GM19468 (cell line): ENCODE data around the gene ELP1.
"Not testable (repeated sequence)": the region's sequence is repeated elsewhere in the genome, so short reads cannot be mapped to it uniquely, and the experiment has no call there.

ENCODE experiments used
- ATAC-seq: cut with Tn5 transposase; IDR thresholded peaks from one replicate; pipeline ENCODE4 v1.9.1; 2021; ENCODE audit warnings: mild to moderate bottlenecking, moderate library complexity, moderate number of reproducible peaks; ENCODE audit not compliant: unreplicated experiment; ENCODE audit errors: extremely low read depth

ELP1 gene

DNA sequence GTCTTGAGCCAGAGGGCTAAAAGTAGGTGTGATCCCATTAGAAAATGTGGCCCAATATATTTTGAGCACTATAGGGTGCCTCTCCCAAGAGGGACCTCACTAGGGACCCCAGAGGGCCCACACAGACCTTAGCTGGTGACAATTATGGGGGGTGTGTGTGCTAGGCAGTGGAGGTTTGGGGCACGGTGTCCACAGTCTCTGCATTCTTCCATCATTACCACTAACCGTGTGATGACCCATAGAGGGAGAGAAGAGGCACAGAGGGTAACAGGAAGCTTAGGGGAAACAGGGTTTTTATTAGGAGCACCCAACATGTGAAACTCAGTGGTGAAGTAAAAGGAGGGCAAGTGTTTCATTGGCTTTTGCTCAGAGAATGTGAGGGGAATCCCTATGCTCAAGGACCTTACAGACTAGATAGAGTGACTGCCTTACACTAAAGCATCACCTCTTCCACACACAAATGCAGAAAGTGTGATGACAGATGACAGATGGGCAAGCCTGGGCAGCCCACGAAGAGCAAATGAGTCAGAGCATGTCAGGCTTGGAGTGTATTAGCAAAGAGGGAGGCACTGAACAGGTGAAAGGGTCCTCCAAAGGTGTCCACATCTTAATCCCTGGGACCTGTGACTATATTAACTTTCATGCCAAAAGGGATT is 74.3 kb downstream of the ELP1 start:
- ATAC-seq: no peak

GRCh38 chr9:108857572-108857971 is 76.4 kb downstream of the ELP1 start:
- no peak for ATAC-seq

- no peak for ATAC-seq
Measured at GRCh38 chr9:108855888-108856287, 78.0 kb downstream of the ELP1 start, which contains the start of gene ACTL7B. Gene ACTL7B (minus strand): TSS chr9:108855986. CDS start chr9:108855930, 56 bp downstream.

DNA sequence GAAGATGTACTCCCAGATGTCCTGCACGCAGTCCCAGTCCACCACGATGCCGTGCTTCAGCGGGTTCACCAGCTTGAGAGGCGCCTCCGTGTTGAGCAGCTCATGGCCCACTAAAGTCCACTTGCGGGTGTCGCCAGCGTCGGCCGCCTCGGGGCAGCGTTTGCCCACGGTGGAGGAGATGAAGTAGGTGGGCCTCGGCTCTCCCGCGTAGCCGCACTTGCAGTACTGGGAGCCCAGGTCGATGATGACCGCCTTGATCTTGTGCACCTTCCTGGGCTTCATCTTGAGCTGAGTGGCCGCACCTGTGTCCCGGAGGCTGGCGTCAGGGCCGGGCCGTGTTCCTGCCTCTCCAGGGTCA is 78.4 kb downstream of the ELP1 start:
- ATAC-seq: no peak

- ATAC-seq: no peak
Measured at GRCh38 chr9:108854641-108855528, 79.0 kb downstream of the ELP1 start.

- ATAC-seq: no peak
Measured at GRCh38 chr9:108854094-108854493, 79.8 kb downstream of the ELP1 start.

DNA sequence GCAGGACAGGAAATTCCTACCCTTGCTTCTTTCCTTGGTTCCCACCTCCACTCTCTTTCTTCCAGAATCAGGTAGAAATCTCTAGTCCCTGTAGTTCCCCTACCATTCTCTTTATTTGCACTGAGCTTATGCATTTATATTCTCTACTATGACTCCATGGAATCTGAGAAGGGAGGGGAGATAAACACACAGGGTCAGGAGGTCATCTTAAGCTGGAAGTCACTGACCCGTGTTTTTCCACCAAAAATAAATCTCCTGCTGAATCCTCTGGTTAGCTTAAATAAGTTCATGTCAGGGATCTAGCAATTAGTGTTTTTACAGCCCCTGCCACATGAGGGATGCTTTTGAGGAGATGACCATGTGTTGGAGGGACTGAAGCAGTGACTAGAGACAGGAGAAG is 81.8 kb downstream of the ELP1 start:
- no peak for ATAC-seq

- no peak for ATAC-seq
Measured at GRCh38 chr9:108851138-108851537, 82.8 kb downstream of the ELP1 start.

- ATAC-seq: no peak
Measured at GRCh38 chr9:108850293-108850897, 83.5 kb downstream of the ELP1 start.

DNA sequence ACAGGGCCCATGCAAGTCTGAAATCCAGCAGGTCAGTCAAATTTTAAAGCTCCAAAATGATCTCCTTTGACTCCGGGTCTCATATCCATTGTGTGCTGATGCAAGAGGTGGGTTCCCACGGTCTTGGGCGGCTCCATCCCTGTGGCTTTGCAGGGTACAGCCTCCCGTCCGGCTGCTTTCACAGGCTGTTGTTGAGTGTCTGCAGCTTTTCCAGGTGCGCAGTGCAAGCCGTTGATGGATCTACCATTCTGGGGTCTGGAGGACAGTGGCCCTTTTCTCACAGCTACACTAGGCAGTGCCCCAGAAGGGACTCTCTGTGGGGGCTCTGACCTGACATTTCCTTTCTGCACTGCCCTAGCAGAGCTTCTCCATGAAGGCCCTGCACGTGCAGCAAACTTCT is 85.6 kb downstream of the ELP1 start:
- ATAC-seq: not testable (repeated sequence)

DNA sequence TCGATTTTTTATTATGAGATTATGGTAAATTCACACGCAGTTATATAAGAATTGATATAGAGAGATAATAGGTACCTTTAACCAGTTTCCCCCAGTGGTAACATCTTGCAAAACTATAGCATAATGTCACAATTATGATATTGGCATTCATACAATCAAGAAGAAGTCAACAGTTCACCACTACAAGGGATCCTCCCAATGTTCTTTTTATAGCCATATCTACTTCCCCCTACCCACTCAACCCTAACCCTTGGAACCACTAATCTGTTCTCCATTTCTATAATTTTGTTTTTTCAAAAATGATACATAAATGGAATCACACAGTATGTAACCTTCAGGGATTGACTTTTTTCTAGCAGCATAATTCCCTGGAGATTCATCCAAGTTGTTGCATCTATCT is 88.0 kb downstream of the ELP1 start:
- no peak for ATAC-seq

DNA sequence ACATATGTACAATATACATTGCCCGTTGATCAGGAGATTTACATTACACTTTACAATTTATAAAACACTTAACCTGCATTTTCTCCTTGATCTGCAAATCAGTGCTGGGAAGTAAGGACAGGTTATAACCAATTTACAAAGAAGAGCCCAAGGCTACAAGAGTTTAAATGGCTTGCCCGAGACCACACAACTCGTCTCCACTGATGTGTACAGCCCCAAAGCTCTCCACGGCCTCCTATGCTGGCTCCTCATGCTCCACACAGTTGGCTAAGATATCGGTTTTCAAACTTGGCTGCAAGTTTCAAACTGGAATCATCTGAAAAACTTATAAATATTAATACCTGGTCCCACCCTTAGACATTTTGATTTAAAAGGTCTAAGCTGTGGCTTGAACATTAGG is 88.4 kb downstream of the ELP1 start:
- ATAC-seq: no peak

DNA sequence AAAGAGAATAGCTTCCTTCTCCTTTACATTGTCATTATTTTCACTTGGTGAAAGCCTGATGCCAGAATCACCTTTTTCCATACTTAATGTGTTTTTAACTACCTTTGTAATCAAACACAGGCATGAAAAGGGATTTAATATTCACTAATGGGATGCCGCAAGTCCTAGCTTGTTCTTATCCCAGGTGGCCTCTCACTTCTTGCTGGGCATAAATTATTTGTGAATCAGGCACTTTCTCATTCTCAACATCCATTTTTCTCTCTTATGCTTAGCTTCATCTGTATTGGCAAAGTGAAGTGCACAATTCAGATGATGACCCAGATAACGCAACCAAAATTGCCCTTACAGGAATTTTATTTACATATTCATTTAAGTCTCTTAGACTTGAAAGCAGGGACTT is 89.1 kb downstream of the ELP1 start:
- ATAC-seq: no peak

GRCh38 chr9:108844391-108844790 is 89.5 kb downstream of the ELP1 start:
- ATAC-seq: no peak

DNA sequence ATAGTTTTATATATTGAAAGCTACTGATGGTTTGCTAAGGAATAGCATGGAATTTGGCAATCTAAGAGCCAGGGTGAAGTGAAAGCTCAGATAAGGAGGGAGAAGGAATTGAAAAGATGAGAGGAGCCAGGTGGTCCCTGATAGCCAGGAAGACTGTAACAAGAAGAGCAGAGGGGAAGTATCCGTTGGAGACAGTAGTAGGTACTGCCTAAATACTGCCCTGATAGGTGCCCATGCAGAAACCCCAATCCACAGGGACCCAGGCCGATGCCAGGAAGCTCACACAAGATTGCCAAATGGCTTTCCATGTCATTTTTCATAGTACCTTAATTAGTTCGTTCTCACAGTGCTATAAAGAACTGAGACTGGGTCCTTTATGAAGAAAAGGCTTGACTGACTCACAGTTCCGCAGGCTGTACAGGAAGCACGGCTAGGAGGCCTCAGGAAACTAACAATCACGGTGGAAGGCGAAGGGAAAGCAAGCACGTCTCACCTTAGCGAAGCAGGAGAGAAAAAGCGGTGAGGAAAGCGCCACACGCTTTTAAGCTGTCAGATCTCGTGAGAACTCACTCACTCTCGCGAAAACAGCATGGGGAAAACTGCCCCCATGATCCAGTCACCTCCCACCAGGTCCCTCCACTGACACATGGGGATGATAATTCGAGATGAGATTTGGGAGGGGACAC is 91.2 kb downstream of the ELP1 start:
- no peak for ATAC-seq

DNA sequence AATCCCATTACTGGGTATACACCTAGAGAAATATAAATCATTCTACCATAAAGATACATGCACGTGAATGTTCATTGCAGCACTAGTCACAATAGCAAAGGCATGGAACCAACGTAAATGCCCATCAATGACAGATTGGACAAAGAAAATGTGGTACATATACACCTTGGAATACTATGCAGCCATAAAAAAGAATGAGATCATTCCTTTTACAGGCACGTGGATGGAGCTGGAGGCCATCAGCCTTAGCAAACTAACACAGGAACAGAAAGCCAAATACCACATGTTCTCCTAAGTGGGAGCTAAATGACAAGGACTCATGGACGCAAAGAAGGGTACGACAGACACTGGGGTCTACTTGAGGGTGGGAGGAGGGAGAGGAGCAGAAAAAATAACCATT is 94.4 kb downstream of the ELP1 start:
- not testable (repeated sequence) for ATAC-seq

GRCh38 chr9:108838017-108838416 is 95.9 kb downstream of the ELP1 start:
- ATAC-seq: no peak

GRCh38 chr9:108837530-108837929 is 96.4 kb downstream of the ELP1 start:
- ATAC-seq: no peak

DNA sequence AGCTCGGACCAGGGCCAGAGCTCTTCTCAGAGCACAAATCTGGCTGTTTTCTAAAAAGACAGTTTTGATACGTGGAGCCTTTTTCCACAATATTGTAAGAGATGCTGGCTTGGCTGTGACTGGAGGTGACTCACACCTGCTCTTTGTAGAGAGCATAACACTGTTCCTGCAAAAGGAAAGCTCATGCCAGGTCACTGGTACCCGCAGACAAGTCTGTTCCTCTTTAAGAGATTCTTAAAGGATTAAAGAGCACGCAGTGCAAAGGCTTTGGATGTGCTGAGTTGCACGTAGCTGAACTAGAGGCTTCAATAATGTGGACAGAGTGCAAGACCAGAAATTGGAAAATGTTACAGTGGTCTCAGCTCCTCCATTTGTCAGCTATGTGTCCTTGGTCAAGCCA is 97.1 kb downstream of the ELP1 start:
- no peak for ATAC-seq

DNA sequence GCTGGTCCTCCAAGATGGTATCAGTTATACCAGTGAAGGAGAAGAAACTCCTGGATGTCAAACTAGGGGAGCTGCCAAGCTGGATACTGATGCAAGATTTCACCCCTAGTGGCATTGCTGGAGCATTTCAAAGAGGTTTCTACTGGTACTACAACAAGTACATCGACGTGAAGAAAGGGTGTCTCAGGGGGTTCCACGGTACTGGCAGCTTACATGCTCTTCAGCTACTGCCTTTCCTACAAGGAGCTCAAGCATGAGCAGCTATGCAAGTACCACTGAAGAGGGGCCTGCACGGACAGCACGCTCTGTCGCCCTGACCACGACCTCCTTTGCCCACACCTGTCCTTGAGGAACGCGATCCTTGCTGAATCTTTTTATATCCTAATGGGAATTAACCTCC is 97.6 kb downstream of the ELP1 start:
- no peak for ATAC-seq

DNA sequence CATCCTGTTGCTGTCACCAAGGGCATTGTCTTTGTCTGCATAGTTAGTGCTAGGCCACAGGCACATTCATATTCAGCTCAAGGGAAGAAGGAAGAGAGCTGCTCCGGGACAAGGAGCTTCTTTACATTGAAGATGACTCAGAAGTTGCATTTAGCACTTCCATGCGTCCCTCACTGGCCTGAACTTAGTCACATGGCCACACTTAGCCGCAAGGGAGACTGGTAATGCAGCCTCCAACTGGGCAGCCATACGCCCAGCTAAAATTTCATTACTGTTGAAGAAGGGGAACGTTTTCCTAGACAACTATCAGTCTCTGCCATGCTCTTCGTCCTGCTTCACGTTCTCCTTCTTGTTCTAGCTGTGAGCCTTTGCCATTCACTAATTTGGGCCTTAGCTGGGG is 98.1 kb downstream of the ELP1 start:
- ATAC-seq: no peak
